ENCODE data around the gene EBLN1. TPM values are rescaled to one million over a fixed set of nuclear protein-coding genes. Genes with fewer than 3 reads are reported as not detected.

The EBLN1 gene
- total and polyA plus RNA-seq, 2 donors (not counting 1 experiment from before 2014, with no cell fraction given) = not detected

GRCh38 chr10:22229802-22230157 lies 12.0 kb upstream of the EBLN1 start:
- TF ChIP-seq CTCF (conservative IDR thresholded peaks at IDR 0.05 in 1 of 2, IDR thresholded peaks at IDR 0.05 in 1 of 2; ENCODE audit: low read depth in 1 of 2, low read length in 2 of 2) (no peak), EZH2 (IDR thresholded peaks at IDR 0.05; ENCODE audit: low read length, missing control alignments) (no peak)
- Histone ChIP-seq H3K9me3 (ENCODE audit: control insufficient read depth, insufficient read depth, low read depth, low read length) (no peaks in the 10 kb centered on the region), H3K27me3 (ENCODE audit: control insufficient read depth, insufficient read depth, low read length) (no peaks in the 10 kb centered on the region), H3K4me3 (replicated peaks in 1 of 4; ENCODE audit: control extremely low read depth in 1 of 4, insufficient read depth in 1 of 4, low read depth in 3 of 4, low read length in 4 of 4) (peak overlapping the region; percentile 50 to 90 (median 70)), H3K79me2 (ENCODE audit: control insufficient read depth, insufficient read depth, low read length) (no peaks in the 10 kb centered on the region), H2AFZ (ENCODE audit: low read length) (peak overlapping the region; percentile 54), H3K4me2 (ENCODE audit: extremely low read depth, insufficient read depth, low read length) (peak overlapping the region; percentile 73), H3K9ac (ENCODE audit: insufficient read depth, low read length) (no peak overlapping the region), H3K27ac (ENCODE audit: insufficient read depth, low read length) (no peak overlapping the region), H4K20me1 (ENCODE audit: control insufficient read depth, extremely low read depth, insufficient read depth, low read length) (no peaks in the 10 kb centered on the region), H3K36me3 (ENCODE audit: control insufficient read depth, insufficient read depth, low read length) (no peaks in the 10 kb centered on the region), H3K4me1 (ENCODE audit: control insufficient read depth, extremely low read depth, insufficient read depth, low read length) (no peaks in the 10 kb centered on the region)
- DNase-seq (ENCODE audit: low read depth in 2 of 2) = peak; percentile 5 to 31

- Histone ChIP-seq H3K36me3 (ENCODE audit: control insufficient read depth, insufficient read depth, low read length) (no peaks in the 10 kb centered on the region), H3K4me1 (ENCODE audit: control insufficient read depth, extremely low read depth, insufficient read depth, low read length) (no peaks in the 10 kb centered on the region), H3K27me3 (ENCODE audit: control insufficient read depth, insufficient read depth, low read length) (no peaks in the 10 kb centered on the region), H3K9me3 (ENCODE audit: control insufficient read depth, insufficient read depth, low read depth, low read length) (no peaks in the 10 kb centered on the region), H3K79me2 (ENCODE audit: control insufficient read depth, insufficient read depth, low read length) (no peaks in the 10 kb centered on the region), H3K4me3 (replicated peaks in 1 of 4; ENCODE audit: control extremely low read depth in 1 of 4, insufficient read depth in 1 of 4, low read depth in 3 of 4, low read length in 4 of 4) (peak overlapping the region; percentile 60 to 92 (median 70)), H3K9ac (ENCODE audit: insufficient read depth, low read length) (peak overlapping the region; percentile 59), H4K20me1 (ENCODE audit: control insufficient read depth, extremely low read depth, insufficient read depth, low read length) (no peaks in the 10 kb centered on the region), H3K27ac (ENCODE audit: insufficient read depth, low read length) (peak overlapping the region; percentile 44), H2AFZ (ENCODE audit: low read length) (peak overlapping the region; percentile 83), H3K4me2 (ENCODE audit: extremely low read depth, insufficient read depth, low read length) (peak overlapping the region; percentile 73)
- TF ChIP-seq EZH2 (IDR thresholded peaks at IDR 0.05; ENCODE audit: low read length, missing control alignments) = no peak
- no peak for TF ChIP-seq CTCF (conservative IDR thresholded peaks at IDR 0.05 in 1 of 2, IDR thresholded peaks at IDR 0.05 in 1 of 2; ENCODE audit: low read depth in 1 of 2, low read length in 2 of 2)
- DNase-seq (ENCODE audit: low read depth in 2 of 2) = peak; percentile 92 to 95
Measured at GRCh38 chr10:22228943-22229801, 11.4 kb upstream of the EBLN1 start.

GRCh38 chr10:22228167-22228938 lies 10.5 kb upstream of the EBLN1 start:
- H3K4me3 ChIP-seq (replicated peaks in 1 of 4; ENCODE audit: control extremely low read depth in 1 of 4, insufficient read depth in 1 of 4, low read depth in 3 of 4, low read length in 4 of 4) = peak overlapping the region; percentile 60 to 92 (median 70)
- no peak for DNase-seq (ENCODE audit: low read depth in 2 of 2)
- H2AFZ ChIP-seq (ENCODE audit: low read length) = peak overlapping the region; percentile 83
- no peaks in the 10 kb centered on the region for H3K9me3 ChIP-seq (ENCODE audit: control insufficient read depth, insufficient read depth, low read depth, low read length)
- no peaks in the 10 kb centered on the region for H4K20me1 ChIP-seq (ENCODE audit: control insufficient read depth, extremely low read depth, insufficient read depth, low read length)
- no peaks in the 10 kb centered on the region for H3K36me3 ChIP-seq (ENCODE audit: control insufficient read depth, insufficient read depth, low read length)
- H3K27me3 ChIP-seq (ENCODE audit: control insufficient read depth, insufficient read depth, low read length) = no peaks in the 10 kb centered on the region
- no peaks in the 10 kb centered on the region for H3K79me2 ChIP-seq (ENCODE audit: control insufficient read depth, insufficient read depth, low read length)
- H3K27ac ChIP-seq (ENCODE audit: insufficient read depth, low read length) = no peak overlapping the region
- peak overlapping the region; percentile 59 for H3K9ac ChIP-seq (ENCODE audit: insufficient read depth, low read length)
- H3K4me1 ChIP-seq (ENCODE audit: control insufficient read depth, extremely low read depth, insufficient read depth, low read length) = no peaks in the 10 kb centered on the region
- no peak for TF ChIP-seq CTCF (conservative IDR thresholded peaks at IDR 0.05 in 1 of 2, IDR thresholded peaks at IDR 0.05 in 1 of 2; ENCODE audit: low read depth in 1 of 2, low read length in 2 of 2)
- no peak for TF ChIP-seq EZH2 (IDR thresholded peaks at IDR 0.05; ENCODE audit: low read length, missing control alignments)
- peak overlapping the region; percentile 72 for H3K4me2 ChIP-seq (ENCODE audit: extremely low read depth, insufficient read depth, low read length)

Data from fibroblast of lung (primary cell).